Spleen (tissue), 11 donors: ENCODE data around the gene PRDM16. TPM values are rescaled to one million over a fixed set of nuclear protein-coding genes. Genes with fewer than 3 reads are reported as not detected.

Experiments used
- DNase-seq: peaks from one replicate; pipeline ENCODE4 v3.0.0-alpha.2; 2020
- H3K27ac ChIP-seq, 8 donors: fragments of 200-600 bp; sonication (generic) in 7 of 8; 1 replicate in 4 of 8; 2 replicates in 4 of 8; pipeline versions ENCODE4 v1.5.0 to v1.8.0; 2016 to 2021; ENCODE audit warnings: inconsistent platforms in 4 of 8, mild to moderate bottlenecking in 4 of 8, moderate library complexity in 1 of 8
- H3K27me3 ChIP-seq, 7 donors: fragments of 200-600 bp; sonication (generic) in 6 of 7; replicated peaks in 1 of 7; 1 replicate in 4 of 7; 2 replicates in 3 of 7; pipeline versions ENCODE4 v1.5.0 to v1.8.0; 2016 to 2021; ENCODE audit warnings: inconsistent platforms in 3 of 7, mild to moderate bottlenecking in 1 of 7
- H3K36me3 ChIP-seq, 6 donors: fragments of 200-600 bp; sonication (generic) in 5 of 6; 1 replicate in 4 of 6; 2 replicates in 2 of 6; pipeline versions ENCODE4 v1.5.0 to v1.8.0; 2016 to 2021; ENCODE audit warnings: inconsistent platforms in 2 of 6
- H3K4me1 ChIP-seq, 6 donors: fragments of 200-600 bp; sonication (generic) in 5 of 6; 1 replicate in 3 of 6; 2 replicates in 3 of 6; pipeline versions ENCODE4 v1.5.0 to v1.8.0; 2016 to 2021; ENCODE audit warnings: inconsistent platforms in 3 of 6
- H3K4me3 ChIP-seq, 8 donors: fragments of 200-600 bp; sonication (generic) in 7 of 8; 1 replicate in 4 of 8; 2 replicates in 4 of 8; pipeline versions ENCODE4 v1.5.0 to v1.8.0; 2016 to 2021; ENCODE audit warnings: inconsistent platforms in 4 of 8, mild to moderate bottlenecking in 4 of 8, moderate library complexity in 2 of 8
- H3K9me3 ChIP-seq, 8 donors: fragments of 200-600 bp; sonication (generic) in 7 of 8; 1 replicate in 4 of 8; 2 replicates in 4 of 8; pipeline versions ENCODE4 v1.5.0 to v1.8.0; 2016 to 2021; ENCODE audit warnings: inconsistent platforms in 4 of 8
- CTCF ChIP-seq, 11 experiments: fragments of 200-600 bp in 7 of 11; fragments of 450-650 bp in 4 of 11; sonication (generic) in 4 of 11; IDR thresholded peaks in 8 of 11; conservative IDR thresholded peaks in 3 of 11; 1 replicate in 7 of 11; 2 replicates in 4 of 11; pipeline versions ENCODE4 v1.4.0 to v1.8.0; 2016 to 2021; ENCODE audit warnings: antibody characterized with exemption in 11 of 11, inconsistent platforms in 4 of 11, mild to moderate bottlenecking in 1 of 11
- POLR2A ChIP-seq, 3 donors: fragments of 450-650 bp; IDR thresholded peaks; one replicate each; pipeline ENCODE4 v1.5.1; 2017; ENCODE audit warnings: antibody characterized with exemption in 3 of 3, mild to moderate bottlenecking in 1 of 3
- POLR2AphosphoS5 ChIP-seq, 3 donors: sonication (generic); formaldehyde crosslinking; IDR thresholded peaks; one replicate each; pipeline ENCODE4 v1.5.1; 2017; ENCODE audit warnings: antibody characterized with exemption in 3 of 3
- WGBS, 5 donors: extraction: QIAGEN DNeasy Blood & Tissue Kit in 3 of 5; methylation state at CpG; one replicate each; pipeline versions ENCODE4 v1.1.5 to v1.1.7; 2013 to 2018; 5-methylcytosine and 5-hydroxymethylcytosine counted together
- intact Hi-C: fragments of 100-400 bp; cut with DNase I; formaldehyde crosslinking; loops from one replicate; pipeline ENCODE4 v1.15.0; 2023; ENCODE audit warnings: low total_unique reads
- polyA plus RNA-seq, 3 donors: library from polyadenylated mRNA; stranded (reverse); fragments of 200-250 nt; gene quantifications; one replicate each; pipeline ENCODE4 v1.2.1, GENCODE V29; 2013
- total RNA-seq, 7 donors: library from RNA; depleted of rRNA in 3 of 7; stranded (reverse); fragments of >200 nt in 3 of 7; fragmentation: NEBNext Ultra II Directional in 4 of 7; extraction: Animal tissue kit (Norgen Biotek cat#: 25700) in 4 of 7; gene quantifications; one replicate each; pipeline versions ENCODE4 v1.1.0 to v1.2.1, GENCODE V29; 2016 to 2021
- donor health status: healthy with polysubstance abuse.
- donor health status: DM: no; HTN: no; CAD: no; lungs with moderate emphysema.
- donor health status: DM: no; HTN: no; CAD: no.
- donor health status: Bipolar disorder and iron deficiency.
- donor health status: healthy.
- donor health status: DM: no; HTN: no; CAD: no.
- donor health status: DM: yes; HTN: yes; CAD: no.

The PRDM16 gene
- total and polyA plus RNA-seq, 10 donors, result 0.43 to 3.2 (median 1.4) TPM

- intact Hi-C loops, result no loop called here
- H3K4me1 ChIP-seq, result peaks cover 0 to 18% (median 5%) of the 10 kb centered on the region in 6 donors
- peaks cover 0 to 94% (median 0%) of the 10 kb centered on the region in 7 donors for H3K27me3 ChIP-seq
- H3K4me3 ChIP-seq, result no peak overlapping the region
- H3K36me3 ChIP-seq, result no peaks in the 10 kb centered on the region
- H3K9me3 ChIP-seq, result no peaks in the 10 kb centered on the region
- no peak for DNase-seq
- WGBS, 5 donors, result 86 to 90% (median 89%) methylated on average over 10 of the region's 10 CpGs
- no peak overlapping the region for H3K27ac ChIP-seq
- TF ChIP-seq CTCF (IDR thresholded peaks at IDR 0.05 in 8 of 11, conservative IDR thresholded peaks at IDR 0.05 in 3 of 11) (no peak), POLR2AphosphoS5 (IDR thresholded peaks at IDR 0.05) (no peak), POLR2A (IDR thresholded peaks at IDR 0.05) (no peak)
Observed at GRCh38 chr1:3359351-3359750, 290.3 kb downstream of the PRDM16 start.

GRCh38 chr1:3359756-3360440 is 290.9 kb downstream of the PRDM16 start:
- Histone ChIP-seq H3K27ac (no peak overlapping the region), H3K27me3 (peaks cover 0 to 94% (median under 1%) of the 10 kb centered on the region in 7 donors), H3K4me1 (peaks cover 0 to 15% (median 5%) of the 10 kb centered on the region in 6 donors), H3K4me3 (no peak overlapping the region), H3K36me3 (no peaks in the 10 kb centered on the region), H3K9me3 (no peaks in the 10 kb centered on the region)
- DNase-seq, result no peak
- WGBS, 5 donors, result 89 to 96% (median 93%) methylated on average over 29 to 31 of the region's 31 CpGs
- intact Hi-C loops, result no loop called here
- TF ChIP-seq POLR2A (IDR thresholded peaks at IDR 0.05) (no peak), CTCF (IDR thresholded peaks at IDR 0.05 in 8 of 11, conservative IDR thresholded peaks at IDR 0.05 in 3 of 11) (no peak), POLR2AphosphoS5 (IDR thresholded peaks at IDR 0.05) (no peak)

- no peaks in the 10 kb centered on the region for H3K9me3 ChIP-seq
- no peaks in the 10 kb centered on the region for H3K36me3 ChIP-seq
- peaks cover 0 to 96% (median 4%) of the 10 kb centered on the region in 7 donors for H3K27me3 ChIP-seq
- TF ChIP-seq POLR2AphosphoS5 (IDR thresholded peaks at IDR 0.05) (no peak), CTCF (IDR thresholded peaks at IDR 0.05 in 8 of 11, conservative IDR thresholded peaks at IDR 0.05 in 3 of 11) (no peak), POLR2A (IDR thresholded peaks at IDR 0.05) (no peak)
- H3K4me1 ChIP-seq, result peaks cover 0 to 15% (median 7%) of the 10 kb centered on the region in 6 donors
- 88 to 93% (median 92%) methylated on average over 22 to 32 of the region's 32 CpGs for WGBS, 5 donors
- intact Hi-C loops, result no loop called here
- H3K27ac ChIP-seq, result no peak overlapping the region
- H3K4me3 ChIP-seq, result no peak overlapping the region
- DNase-seq, result no peak
Observed at GRCh38 chr1:3360646-3361257, 291.7 kb downstream of the PRDM16 start.

GRCh38 chr1:3363023-3363422 is 294.0 kb downstream of the PRDM16 start:
- peaks cover 0 to 2% (median 0%) of the 10 kb centered on the region in 6 donors for H3K4me1 ChIP-seq
- TF ChIP-seq POLR2A (IDR thresholded peaks at IDR 0.05) (no peak), POLR2AphosphoS5 (IDR thresholded peaks at IDR 0.05) (no peak), CTCF (IDR thresholded peaks at IDR 0.05 in 8 of 11, conservative IDR thresholded peaks at IDR 0.05 in 3 of 11) (no peak)
- WGBS, 5 donors, result 88 to 98% (median 91%) methylated on average over 5 to 11 of the region's 11 CpGs
- H3K36me3 ChIP-seq, result no peaks in the 10 kb centered on the region
- peaks cover 0 to 86% (median 4%) of the 10 kb centered on the region in 7 donors for H3K27me3 ChIP-seq
- no peak overlapping the region for H3K4me3 ChIP-seq
- intact Hi-C loops, result no loop called here
- no peak for DNase-seq
- no peaks in the 10 kb centered on the region for H3K9me3 ChIP-seq
- H3K27ac ChIP-seq, result no peak overlapping the region
